ENCODE measurements around the gene COCH. TPM values are rescaled to one million over a fixed set of nuclear protein-coding genes. Genes with fewer than 3 reads are reported as not detected.

COCH gene
- total RNA-seq, 1 experiment from 2014 or later: 1.4 TPM

Other genes with a start within 250 kb of the COCH start
- gene AP4S1, start 151.1 kb downstream of the COCH start, total RNA-seq (2021): 1.9 and 2.8 TPM in 2 replicates
- gene STRN3, start 151.8 kb downstream of the COCH start, total RNA-seq (2021): 18.1 and 22.1 TPM in 2 replicates